ENCODE data around the gene LRIG1. TPM values are rescaled to one million over a fixed set of nuclear protein-coding genes. Genes with fewer than 3 reads are reported as not detected.

Gene LRIG1
- total RNA-seq, 1 experiment from 2014 or later: 14.7 TPM

GRCh38 chr3:66433522-66433782 lies 67.4 kb downstream of the LRIG1 start:
- no peak for TF ChIP-seq CTCF (IDR thresholded peaks at IDR 0.05; ENCODE audit: unreplicated experiment)
- BruUV-seq (replicated peaks): no TSS peak
- no peaks in the 10 kb centered on the region for H3K4me1 Mint-ChIP-seq (ENCODE audit: low read depth, unreplicated experiment)
- CTCF ChIA-PET: no interaction called here
- intact Hi-C loops (cut with micrococcal nuclease; ENCODE audit: unreplicated experiment): no loop called here
- no peak overlapping the region for H3K4me3 Mint-ChIP-seq (ENCODE audit: low read depth, unreplicated experiment)
- no peaks in the 10 kb centered on the region for H3K27me3 Mint-ChIP-seq (ENCODE audit: unreplicated experiment)
- DNase-seq: no peak
- H3K9me3 Mint-ChIP-seq (ENCODE audit: low read depth, unreplicated experiment): no peaks in the 10 kb centered on the region
- H3K27ac Mint-ChIP-seq (ENCODE audit: unreplicated experiment): no peak overlapping the region
- H3K36me3 Mint-ChIP-seq (ENCODE audit: insufficient read depth, unreplicated experiment): no peaks in the 10 kb centered on the region

- CTCF ChIA-PET: no interaction called here
- Mint-ChIP-seq H3K9me3 (ENCODE audit: low read depth, unreplicated experiment) (no peaks in the 10 kb centered on the region), H3K27me3 (ENCODE audit: unreplicated experiment) (no peaks in the 10 kb centered on the region), H3K4me3 (ENCODE audit: low read depth, unreplicated experiment) (no peak overlapping the region), H3K4me1 (ENCODE audit: low read depth, unreplicated experiment) (no peaks in the 10 kb centered on the region), H3K27ac (ENCODE audit: unreplicated experiment) (no peak overlapping the region), H3K36me3 (ENCODE audit: insufficient read depth, unreplicated experiment) (no peaks in the 10 kb centered on the region)
- TF ChIP-seq CTCF (IDR thresholded peaks at IDR 0.05; ENCODE audit: unreplicated experiment): no peak
- intact Hi-C loops (cut with micrococcal nuclease; ENCODE audit: unreplicated experiment): no loop called here
- no TSS peak for BruUV-seq (replicated peaks)
- DNase-seq: no peak
These were observed 67.9 kb downstream of the LRIG1 start for GRCh38 chr3:66432767-66433521.

- TF ChIP-seq CTCF (IDR thresholded peaks at IDR 0.05; ENCODE audit: unreplicated experiment): no peak
- H3K4me3 Mint-ChIP-seq (ENCODE audit: low read depth, unreplicated experiment): no peak overlapping the region
- intact Hi-C loops (cut with micrococcal nuclease; ENCODE audit: unreplicated experiment): no loop called here
- H3K9me3 Mint-ChIP-seq (ENCODE audit: low read depth, unreplicated experiment): no peaks in the 10 kb centered on the region
- H3K36me3 Mint-ChIP-seq (ENCODE audit: insufficient read depth, unreplicated experiment): no peaks in the 10 kb centered on the region
- CTCF ChIA-PET: no interaction called here
- H3K4me1 Mint-ChIP-seq (ENCODE audit: low read depth, unreplicated experiment): no peaks in the 10 kb centered on the region
- no peak overlapping the region for H3K27ac Mint-ChIP-seq (ENCODE audit: unreplicated experiment)
- BruUV-seq (replicated peaks): no TSS peak
- no peaks in the 10 kb centered on the region for H3K27me3 Mint-ChIP-seq (ENCODE audit: unreplicated experiment)
- DNase-seq: no peak
These were observed 68.6 kb downstream of the LRIG1 start for GRCh38 chr3:66432041-66432766.

DNA sequence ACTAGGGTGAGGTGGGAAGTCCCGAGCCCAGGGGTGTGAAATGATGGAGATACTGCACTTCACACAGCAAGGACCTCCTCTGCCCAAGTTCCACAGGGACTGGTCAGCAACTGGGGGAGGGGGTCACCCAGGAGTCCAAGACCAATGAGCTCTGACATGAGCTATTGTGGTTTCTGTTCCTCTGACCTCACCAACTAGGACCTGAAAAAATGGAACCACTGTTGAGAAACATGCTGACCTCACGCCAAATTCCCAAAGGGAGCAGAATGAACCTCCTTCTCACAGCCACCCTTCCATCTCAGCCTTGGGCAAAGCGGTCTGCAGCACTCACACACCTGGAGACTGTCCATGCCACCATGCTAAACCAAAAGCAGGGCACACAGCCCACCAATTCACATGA lies 69.3 kb downstream of the LRIG1 start:
- CTCF ChIA-PET: no interaction called here
- no peaks in the 10 kb centered on the region for H3K9me3 Mint-ChIP-seq (ENCODE audit: low read depth, unreplicated experiment)
- intact Hi-C loops (cut with micrococcal nuclease; ENCODE audit: unreplicated experiment): no loop called here
- no peak for DNase-seq
- BruUV-seq (replicated peaks): no TSS peak
- no peaks in the 10 kb centered on the region for H3K27me3 Mint-ChIP-seq (ENCODE audit: unreplicated experiment)
- no peaks in the 10 kb centered on the region for H3K36me3 Mint-ChIP-seq (ENCODE audit: insufficient read depth, unreplicated experiment)
- H3K4me3 Mint-ChIP-seq (ENCODE audit: low read depth, unreplicated experiment): no peak overlapping the region
- TF ChIP-seq CTCF (IDR thresholded peaks at IDR 0.05; ENCODE audit: unreplicated experiment): no peak
- no peaks in the 10 kb centered on the region for H3K4me1 Mint-ChIP-seq (ENCODE audit: low read depth, unreplicated experiment)
- no peak overlapping the region for H3K27ac Mint-ChIP-seq (ENCODE audit: unreplicated experiment)

All from Calu3 (cell line).